DND-41 (cell line): Measurements from ENCODE around the gene EML1.

Source experiments
- ATAC-seq: fragments of 200-7000 bp; cut with Tn5 transposase; 3 replicates; pipeline ENCODE4 v1.9.1; 2021; ENCODE audit warnings: low read depth; ENCODE audit not compliant: insufficient read depth
- DNase-seq: peaks from one replicate; pipeline ENCODE4 v3.0.0-alpha.2; 2020
- H2AFZ ChIP-seq: 2 replicates; pipeline ENCODE4 v1.6.0; 2012; ENCODE audit warnings: low read depth, low read length
- H3K27ac ChIP-seq: 2 replicates; pipeline ENCODE4 v1.5.1; 2012; ENCODE audit warnings: low read length, inconsistent platforms
- H3K27me3 ChIP-seq: fragments of 200-600 bp; sonication (generic); 2 replicates; pipeline ENCODE4 v1.6.0; 2012; ENCODE audit warnings: low read length, mild to moderate bottlenecking, inconsistent platforms; ENCODE audit not compliant: insufficient read depth, poor library complexity
- H3K36me3 ChIP-seq: 2 replicates; pipeline ENCODE4 v1.5.1; 2012; ENCODE audit warnings: low read length, inconsistent platforms; ENCODE audit not compliant: insufficient read depth
- H3K4me1 ChIP-seq: 2 replicates; pipeline ENCODE4 v1.5.1; 2012; ENCODE audit warnings: mild to moderate bottlenecking, low read length; ENCODE audit not compliant: insufficient read depth
- H3K4me2 ChIP-seq: 2 replicates; pipeline ENCODE4 v1.6.0; 2012; ENCODE audit warnings: mild to moderate bottlenecking, moderate library complexity, low read length, inconsistent platforms; ENCODE audit not compliant: insufficient read depth
- H3K4me3 ChIP-seq, 2 experiments: fragments of 200-600 bp in 1 of 2; shearing (Covaris generic) in 1 of 2; 2 replicates each; pipeline ENCODE4 v1.5.1; 2012 to 2016; ENCODE audit warnings: inconsistent platforms in 2 of 2, low read length in 2 of 2, mild to moderate bottlenecking in 2 of 2, low read depth in 1 of 2, moderate library complexity in 1 of 2
- H3K79me2 ChIP-seq: 2 replicates; pipeline ENCODE4 v1.6.0; 2012; ENCODE audit warnings: low read length, inconsistent platforms; ENCODE audit not compliant: insufficient read depth
- H3K9ac ChIP-seq: 2 replicates; pipeline ENCODE4 v1.6.0; 2012; ENCODE audit warnings: low read depth, mild to moderate bottlenecking, inconsistent platforms, low read length, moderate library complexity
- H3K9me3 ChIP-seq: 2 replicates; pipeline ENCODE4 v1.5.1; 2012; ENCODE audit warnings: low read length, moderate library complexity, mild to moderate bottlenecking, inconsistent platforms; ENCODE audit not compliant: insufficient read depth, severe bottlenecking
- H4K20me1 ChIP-seq: 2 replicates; pipeline ENCODE4 v1.6.0; 2012; ENCODE audit warnings: low read length; ENCODE audit not compliant: insufficient read depth
- EZH2 ChIP-seq: IDR thresholded peaks from 3 replicates; pipeline ENCODE4 v1.6.1; 2012; ENCODE audit warnings: borderline replicate concordance, low read depth, mild to moderate bottlenecking, moderate library complexity, low read length, inconsistent platforms; ENCODE audit not compliant: severe bottlenecking
- TF ChIP-seq, protein P1 (sequence below): IDR thresholded peaks from 2 replicates; pipeline ENCODE4 v1.5.1; 2012; ENCODE audit warnings: borderline replicate concordance, low read length, moderate library complexity, mild to moderate bottlenecking; ENCODE audit not compliant: poor library complexity, severe bottlenecking; ENCODE audit errors: extremely low read depth

Gene EML1

DNA sequence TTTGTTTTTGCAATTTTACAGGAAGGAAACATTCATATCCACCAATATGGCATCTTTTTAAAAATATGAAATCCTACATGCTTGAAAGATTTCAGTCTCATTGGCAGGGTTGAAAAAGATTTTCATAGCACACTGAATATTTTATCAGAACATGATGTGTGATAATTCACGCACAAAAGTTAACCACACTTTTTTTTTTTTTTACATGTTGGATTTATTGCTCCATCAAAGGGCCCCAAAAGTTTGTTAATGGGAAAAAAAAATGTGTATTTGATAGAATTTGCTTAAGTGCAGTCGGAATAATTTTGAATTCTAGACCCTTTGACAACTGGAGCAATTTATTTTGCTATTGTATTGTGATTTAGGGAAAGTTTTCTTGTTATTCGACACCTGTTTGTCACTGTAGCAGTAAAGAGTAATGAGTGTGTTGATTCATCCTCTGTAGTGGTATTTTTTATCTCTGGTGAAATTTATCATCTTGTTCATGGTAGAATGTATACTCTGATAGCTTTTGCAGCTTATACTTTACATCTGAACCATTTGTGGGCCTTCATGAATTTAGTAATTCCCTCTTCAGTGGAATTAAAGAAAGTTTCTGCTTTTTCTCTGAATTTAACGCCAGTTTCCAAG is 1.1 kb downstream of the EML1 start:
- Histone ChIP-seq H3K27me3 (peaks cover 67% of the 10 kb centered on the region), H4K20me1 (0 out of 2 replicates have a peak, but pooled peaks cover 3% of the 10 kb centered on the region), H3K9me3 (no peaks in the 10 kb centered on the region), H3K4me2 (no peak overlapping the region), H3K36me3 (no peaks in the 10 kb centered on the region), H3K4me3 (no peak overlapping the region), H3K79me2 (no peaks in the 10 kb centered on the region), H3K4me1 (peaks cover 9% of the 10 kb centered on the region; the same call in 1 of the 2 replicates), H3K27ac (no peak overlapping the region), H2AFZ (no peak overlapping the region), H3K9ac (no peak overlapping the region)
- no peak for DNase-seq
- no peak for TF ChIP-seq EZH2
- ATAC-seq, result no peak

DNA sequence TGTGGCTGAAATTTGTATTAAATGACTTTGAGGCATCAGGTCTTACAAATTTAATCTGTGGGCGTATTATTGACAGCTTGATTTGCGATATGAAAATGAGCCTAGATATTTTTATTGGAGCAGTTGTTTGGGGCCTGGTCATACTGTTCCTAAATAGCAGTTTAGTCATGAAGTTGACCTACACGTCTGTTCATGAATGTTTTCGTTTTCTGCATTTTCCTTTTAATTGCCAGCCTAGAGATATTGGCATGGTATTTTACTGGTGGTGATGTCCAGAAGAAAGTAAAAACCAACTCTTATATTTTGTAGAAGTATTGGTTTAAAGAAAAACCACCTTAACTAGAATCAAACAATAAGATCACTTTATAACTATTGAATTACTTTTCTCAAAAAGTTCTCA is 1.8 kb downstream of the EML1 start:
- no peaks in the 10 kb centered on the region for H3K79me2 ChIP-seq

DNA sequence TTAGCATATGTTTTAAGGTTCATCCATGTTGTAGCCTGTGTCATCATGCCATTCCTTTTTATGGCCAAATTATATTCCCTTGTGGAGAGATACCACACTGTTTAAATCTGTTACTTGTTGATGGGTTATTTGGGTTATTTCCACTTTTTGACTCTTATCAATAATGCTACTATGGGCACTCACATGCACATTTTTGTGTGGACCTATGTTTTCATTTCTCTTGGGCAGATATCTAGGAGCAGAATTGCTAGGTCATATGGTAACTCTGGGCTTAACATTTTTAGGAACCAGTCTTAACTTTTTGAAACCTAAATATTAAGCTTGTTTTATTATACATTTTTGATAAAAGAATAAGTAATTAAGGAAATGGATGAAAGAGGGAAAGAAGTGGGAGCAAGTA is 4.0 kb downstream of the EML1 start:
- H4K20me1 ChIP-seq, result 0 out of 2 replicates have a peak, but pooled peaks cover 3% of the 10 kb centered on the region
- no peak overlapping the region for H3K4me3 ChIP-seq

More for the DNA sequence above, 1.8 kb downstream of the EML1 start:
- Histone ChIP-seq H3K4me3 (no peak overlapping the region), H3K36me3 (no peaks in the 10 kb centered on the region), H3K9ac (no peak overlapping the region), H2AFZ (no peak overlapping the region), H3K4me1 (peaks cover 9% of the 10 kb centered on the region; the same call in 1 of the 2 replicates), H3K4me2 (no peak overlapping the region), H4K20me1 (0 out of 2 replicates have a peak, but pooled peaks cover 3% of the 10 kb centered on the region), H3K27me3 (peaks cover 64% of the 10 kb centered on the region), H3K27ac (no peak overlapping the region), H3K9me3 (no peaks in the 10 kb centered on the region)
- TF ChIP-seq, protein P1, sequence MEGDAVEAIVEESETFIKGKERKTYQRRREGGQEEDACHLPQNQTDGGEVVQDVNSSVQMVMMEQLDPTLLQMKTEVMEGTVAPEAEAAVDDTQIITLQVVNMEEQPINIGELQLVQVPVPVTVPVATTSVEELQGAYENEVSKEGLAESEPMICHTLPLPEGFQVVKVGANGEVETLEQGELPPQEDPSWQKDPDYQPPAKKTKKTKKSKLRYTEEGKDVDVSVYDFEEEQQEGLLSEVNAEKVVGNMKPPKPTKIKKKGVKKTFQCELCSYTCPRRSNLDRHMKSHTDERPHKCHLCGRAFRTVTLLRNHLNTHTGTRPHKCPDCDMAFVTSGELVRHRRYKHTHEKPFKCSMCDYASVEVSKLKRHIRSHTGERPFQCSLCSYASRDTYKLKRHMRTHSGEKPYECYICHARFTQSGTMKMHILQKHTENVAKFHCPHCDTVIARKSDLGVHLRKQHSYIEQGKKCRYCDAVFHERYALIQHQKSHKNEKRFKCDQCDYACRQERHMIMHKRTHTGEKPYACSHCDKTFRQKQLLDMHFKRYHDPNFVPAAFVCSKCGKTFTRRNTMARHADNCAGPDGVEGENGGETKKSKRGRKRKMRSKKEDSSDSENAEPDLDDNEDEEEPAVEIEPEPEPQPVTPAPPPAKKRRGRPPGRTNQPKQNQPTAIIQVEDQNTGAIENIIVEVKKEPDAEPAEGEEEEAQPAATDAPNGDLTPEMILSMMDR, result no peak
- DNase-seq, result no peak
- no peak for ATAC-seq

DNA sequence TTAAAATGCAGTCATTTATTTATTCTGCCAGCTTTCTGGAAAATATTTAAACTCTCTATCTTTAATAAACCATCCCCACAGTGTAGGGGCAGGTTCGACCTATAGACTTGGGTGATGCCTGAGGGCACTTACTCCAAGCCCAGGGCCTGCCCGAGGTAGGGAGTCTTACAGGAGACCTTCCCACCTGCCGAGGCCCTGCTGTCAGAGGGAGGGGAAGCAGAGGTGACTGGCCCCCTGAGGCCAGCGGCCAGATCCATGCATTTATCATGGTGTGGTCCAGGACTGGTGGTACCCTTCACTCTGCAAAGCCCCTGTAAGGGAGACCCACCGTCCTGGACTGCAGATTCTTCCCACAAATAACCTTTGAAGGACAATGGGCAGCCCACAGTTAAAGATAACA is 7.6 kb downstream of the EML1 start:
- DNase-seq (no peak), ATAC-seq (no peak)
- peaks cover 40% of the 10 kb centered on the region for H3K27me3 ChIP-seq
- TF ChIP-seq EZH2, result no peak
- TF ChIP-seq, protein P1, result no peak
- H2AFZ ChIP-seq, result no peak overlapping the region
- H3K9me3 ChIP-seq, result no peaks in the 10 kb centered on the region
- H3K4me1 ChIP-seq, result no peaks in the 10 kb centered on the region
- H4K20me1 ChIP-seq, result no peaks in the 10 kb centered on the region; the same call in 1 of the 2 replicates
- no peak overlapping the region for H3K9ac ChIP-seq
- no peak overlapping the region for H3K27ac ChIP-seq
- no peak overlapping the region for H3K4me2 ChIP-seq
- H3K4me3 ChIP-seq, result no peak overlapping the region
- H3K36me3 ChIP-seq, result no peaks in the 10 kb centered on the region
- H3K79me2 ChIP-seq, result no peaks in the 10 kb centered on the region

More for the DNA sequence above, 4.0 kb downstream of the EML1 start:
- Histone ChIP-seq H3K9me3 (no peaks in the 10 kb centered on the region), H3K4me1 (peaks cover 9% of the 10 kb centered on the region; the same call in 1 of the 2 replicates), H3K79me2 (no peaks in the 10 kb centered on the region), H3K27me3 (peaks cover 53% of the 10 kb centered on the region), H3K27ac (no peak overlapping the region), H3K4me2 (no peak overlapping the region), H3K9ac (no peak overlapping the region), H3K36me3 (no peaks in the 10 kb centered on the region), H2AFZ (no peak overlapping the region)
- no peak for DNase-seq
- no peak for TF ChIP-seq EZH2
- TF ChIP-seq, protein P1, result no peak
- ATAC-seq, result no peak
